Measurements from ENCODE around the gene INO80.

GRCh38 chr15:40968290-40969085, 147.6 kb downstream of the INO80 start:
- TF ChIP-seq EZH2 (IDR thresholded peaks at IDR 0.05; ENCODE audit: borderline replicate concordance, low read length) (no peak), CTCF (IDR thresholded peaks at IDR 0.05; ENCODE audit: low read length) (no peak)

Measured in OCI-LY1 (cell line).